ENCODE results near the gene PRPF19.
"Not testable (repeated sequence)": the region's sequence is repeated elsewhere in the genome, so short reads cannot be mapped to it uniquely, and the experiment has no call there.

PRPF19 gene

GRCh38 chr11:60923326-60923725 lies 16.9 kb upstream of the PRPF19 start:
- no peak for DNase-seq (ENCODE audit: low read depth)

- no peak for DNase-seq (ENCODE audit: low read depth)
These were observed 16.5 kb upstream of the PRPF19 start for GRCh38 chr11:60922906-60923305.

- no peak for DNase-seq (ENCODE audit: low read depth)
These were observed 15.5 kb upstream of the PRPF19 start for GRCh38 chr11:60921777-60922335.

GRCh38 chr11:60921259-60921658 lies 14.9 kb upstream of the PRPF19 start:
- no peak for DNase-seq (ENCODE audit: low read depth)

GRCh38 chr11:60919956-60920355 lies 13.6 kb upstream of the PRPF19 start:
- no peak for DNase-seq (ENCODE audit: low read depth)

- peak; percentile 7 for DNase-seq (ENCODE audit: low read depth)
These were observed 12.9 kb upstream of the PRPF19 start for GRCh38 chr11:60919320-60919719.

- DNase-seq (ENCODE audit: low read depth) = peak; percentile 74
These were observed 12.5 kb upstream of the PRPF19 start for GRCh38 chr11:60918939-60919265.

GRCh38 chr11:60918251-60918938 lies 12.0 kb upstream of the PRPF19 start:
- peak; percentile 57 for DNase-seq (ENCODE audit: low read depth)

- DNase-seq (ENCODE audit: low read depth) = no peak
These were observed 10.9 kb upstream of the PRPF19 start for GRCh38 chr11:60917267-60917666.

GRCh38 chr11:60916669-60917206 lies 10.4 kb upstream of the PRPF19 start:
- DNase-seq (ENCODE audit: low read depth) = no peak

- peak; percentile 29 for DNase-seq (ENCODE audit: low read depth)
These were observed 9.0 kb upstream of the PRPF19 start for GRCh38 chr11:60915248-60915914.

GRCh38 chr11:60914633-60915247 lies 8.4 kb upstream of the PRPF19 start:
- DNase-seq (ENCODE audit: low read depth) = peak; percentile 34

- peak; percentile 86 for DNase-seq (ENCODE audit: low read depth)
These were observed 7.6 kb upstream of the PRPF19 start, which contains the start of gene TMEM109 for GRCh38 chr11:60913793-60914632. Gene TMEM109, plus strand, starts transcription at chr11:60914158. Its CDS starts 5,536 bp downstream, at chr11:60919694.

- DNase-seq (ENCODE audit: low read depth) = no peak
These were observed 6.6 kb upstream of the PRPF19 start for GRCh38 chr11:60912851-60913528.

GRCh38 chr11:60912223-60912850 lies 6.0 kb upstream of the PRPF19 start:
- no peak for DNase-seq (ENCODE audit: low read depth)

- DNase-seq (ENCODE audit: low read depth) = no peak
These were observed 4.5 kb upstream of the PRPF19 start for GRCh38 chr11:60910711-60911380.

- DNase-seq (ENCODE audit: low read depth) = no peak
These were observed 3.9 kb upstream of the PRPF19 start for GRCh38 chr11:60910281-60910687.

GRCh38 chr11:60909680-60910280 lies 3.4 kb upstream of the PRPF19 start:
- not testable (repeated sequence) for DNase-seq (ENCODE audit: low read depth)

GRCh38 chr11:60908803-60909202 lies 2.4 kb upstream of the PRPF19 start:
- DNase-seq (ENCODE audit: low read depth) = no peak
